Neuronal stem cell (in vitro differentiated cells): Measurements from ENCODE around the gene UQCRC1.

Source experiments
- DNase-seq: peaks from one replicate; pipeline ENCODE4 v3.0.0-alpha.2; 2013; ENCODE audit warnings: low spot score
- H2AFZ ChIP-seq: one replicate; pipeline ENCODE4 v1.6.1; 2013; ENCODE audit warnings: mild to moderate bottlenecking, low read length, inconsistent platforms
- H2AK5ac ChIP-seq: 2 replicates; pipeline ENCODE4 v1.6.1; 2013; ENCODE audit warnings: low read depth, mild to moderate bottlenecking, inconsistent platforms, low read length, moderate library complexity, mixed read lengths
- H2BK120ac ChIP-seq: 2 replicates; pipeline ENCODE4 v1.6.1; 2013; ENCODE audit warnings: low read depth, mild to moderate bottlenecking, inconsistent platforms, low read length, moderate library complexity, mixed read lengths
- H2BK12ac ChIP-seq: one replicate; pipeline ENCODE4 v1.6.1; 2013; ENCODE audit warnings: low read length, inconsistent platforms
- H2BK15ac ChIP-seq: 2 replicates; pipeline ENCODE4 v1.6.1; 2013; ENCODE audit warnings: mild to moderate bottlenecking, low read length, inconsistent platforms, mixed read lengths
- H2BK5ac ChIP-seq: one replicate; pipeline ENCODE4 v1.6.1; 2013; ENCODE audit warnings: inconsistent platforms, mild to moderate bottlenecking, low read length, moderate library complexity
- H3K14ac ChIP-seq: one replicate; pipeline ENCODE4 v1.6.1; 2013; ENCODE audit warnings: low read length, inconsistent platforms
- H3K18ac ChIP-seq: 2 replicates; pipeline ENCODE4 v1.6.1; 2013; ENCODE audit warnings: low read length, inconsistent platforms
- H3K23ac ChIP-seq: 2 replicates; pipeline ENCODE4 v1.6.1; 2013; ENCODE audit warnings: low read depth, mild to moderate bottlenecking, mixed read lengths, low read length, inconsistent platforms; ENCODE audit not compliant: poor library complexity
- H3K27ac ChIP-seq: replicated peaks from 3 replicates; pipeline ENCODE4 v1.5.1; 2013; ENCODE audit warnings: low read length, inconsistent platforms
- H3K27me3 ChIP-seq, 3 experiments: 2 replicates each; pipeline ENCODE4 v1.6.1; 2013; ENCODE audit warnings: low read length in 3 of 3, mild to moderate bottlenecking in 2 of 3, inconsistent platforms in 1 of 3, low read depth in 1 of 3, mixed read lengths in 1 of 3, moderate library complexity in 1 of 3; ENCODE audit not compliant: control insufficient read depth in 3 of 3, insufficient read depth in 3 of 3
- H3K36me3 ChIP-seq, 2 donors: replicated peaks in 1 of 2; 2 replicates each; pipeline ENCODE4 v1.6.1; 2013; ENCODE audit warnings: low read length in 2 of 2; ENCODE audit not compliant: control insufficient read depth in 2 of 2, insufficient read depth in 2 of 2
- H3K4ac ChIP-seq: 2 replicates; pipeline ENCODE4 v1.6.1; 2013; ENCODE audit warnings: inconsistent platforms, mild to moderate bottlenecking, low read length, moderate library complexity
- H3K4me1 ChIP-seq, 2 donors: 1 replicate in 1 of 2; 2 replicates in 1 of 2; pipeline ENCODE4 v1.6.1; 2013; ENCODE audit warnings: low read length in 2 of 2, low read depth in 1 of 2; ENCODE audit not compliant: control insufficient read depth in 2 of 2, insufficient read depth in 1 of 2
- H3K4me2 ChIP-seq: one replicate; pipeline ENCODE4 v1.6.1; 2013; ENCODE audit warnings: mild to moderate bottlenecking, low read length, inconsistent platforms; ENCODE audit not compliant: insufficient read depth, poor library complexity, severe bottlenecking
- H3K4me3 ChIP-seq, 2 donors: 2 replicates each; pipeline ENCODE4 v1.5.1; 2013; ENCODE audit warnings: low read length in 2 of 2, mild to moderate bottlenecking in 2 of 2, inconsistent platforms in 1 of 2, moderate library complexity in 1 of 2
- H3K79me1 ChIP-seq: one replicate; pipeline ENCODE4 v1.6.1; 2013; ENCODE audit warnings: low read depth, mild to moderate bottlenecking, inconsistent platforms, low read length, moderate library complexity
- H3K9ac ChIP-seq: one replicate; pipeline ENCODE4 v1.6.1; 2013; ENCODE audit warnings: mild to moderate bottlenecking, low read depth, low read length, inconsistent platforms; ENCODE audit not compliant: poor library complexity
- H3K9me3 ChIP-seq, 2 donors: replicated peaks in 1 of 2; 2 replicates each; pipeline versions ENCODE3 to v1.6.1; 2013; ENCODE audit warnings: low read length in 2 of 2, mild to moderate bottlenecking in 2 of 2, inconsistent platforms in 1 of 2, low read depth in 1 of 2, mixed read lengths in 1 of 2, moderate library complexity in 1 of 2; ENCODE audit not compliant: control insufficient read depth in 2 of 2, insufficient read depth in 1 of 2
- H4K8ac ChIP-seq: one replicate; pipeline ENCODE4 v1.6.1; 2013; ENCODE audit warnings: low read depth, mild to moderate bottlenecking, inconsistent platforms, low read length, moderate library complexity
- H4K91ac ChIP-seq: one replicate; pipeline ENCODE4 v1.6.1; 2013; ENCODE audit warnings: low read length, low read depth, mild to moderate bottlenecking, inconsistent platforms; ENCODE audit not compliant: poor library complexity
- WGBS, 2 donors: extraction: QIAGEN DNeasy Blood & Tissue Kit; methylation state at CpG; one replicate each; pipeline ENCODE4 v1.1.7; 2013; ENCODE audit warnings: missing lambda C conversion rate in 2 of 2, mixed read lengths in 1 of 2; ENCODE audit not compliant: insufficient read length in 2 of 2, insufficient replicate concordance in 1 of 2; ENCODE audit errors: extremely low coverage in 2 of 2; 5-methylcytosine and 5-hydroxymethylcytosine counted together

UQCRC1 gene

DNA sequence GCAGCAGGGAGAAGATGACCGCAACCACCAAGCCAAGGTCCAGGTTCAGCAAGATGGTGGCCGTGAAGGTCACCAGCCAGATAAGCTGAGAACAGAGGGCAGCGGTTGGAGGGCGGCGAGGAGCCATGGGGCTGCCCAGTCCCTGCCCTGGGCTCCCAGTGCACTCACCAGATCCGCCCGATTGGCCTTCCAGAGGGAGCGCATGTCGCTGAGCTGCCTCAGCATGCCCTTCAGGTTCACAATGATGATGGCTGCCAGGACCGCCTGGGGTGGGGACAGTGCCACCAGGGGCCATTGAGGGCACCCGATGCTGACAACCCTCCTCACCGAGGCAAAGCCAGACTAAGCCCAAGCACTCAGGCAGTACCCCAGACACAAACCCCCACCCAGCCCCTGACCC lies 20.4 kb upstream of the UQCRC1 start:
- Histone ChIP-seq H3K4me1 (peaks cover 5 to 8% of the 10 kb centered on the region in 2 donors), H3K27me3 (no peaks in the 10 kb centered on the region), H3K4ac (no peak overlapping the region), H3K9ac (no peak overlapping the region), H3K27ac (no peak overlapping the region), H2BK5ac (no peak overlapping the region), H2AK5ac (no peak overlapping the region), H3K4me2 (no peak overlapping the region), H3K79me1 (peaks cover 7% of the 10 kb centered on the region), H3K23ac (no peak overlapping the region), H3K18ac (peak overlapping the region; percentile 11), H3K4me3 (peak overlapping the region in 1 of 2 donors; percentile 42), H3K36me3 (peaks cover 66 to 87% of the 10 kb centered on the region in 2 donors), H2BK15ac (no peak overlapping the region), H2BK12ac (no peak overlapping the region), H4K91ac (no peak overlapping the region), H2AFZ (no peak overlapping the region), H3K14ac (no peak overlapping the region), H3K9me3 (no peaks in the 10 kb centered on the region), H2BK120ac (no peak overlapping the region), H4K8ac (no peak overlapping the region)
- DNase-seq: no peak
- WGBS, 2 donors: no CpG with 5 or more reads among the region's 12 CpGs

DNA sequence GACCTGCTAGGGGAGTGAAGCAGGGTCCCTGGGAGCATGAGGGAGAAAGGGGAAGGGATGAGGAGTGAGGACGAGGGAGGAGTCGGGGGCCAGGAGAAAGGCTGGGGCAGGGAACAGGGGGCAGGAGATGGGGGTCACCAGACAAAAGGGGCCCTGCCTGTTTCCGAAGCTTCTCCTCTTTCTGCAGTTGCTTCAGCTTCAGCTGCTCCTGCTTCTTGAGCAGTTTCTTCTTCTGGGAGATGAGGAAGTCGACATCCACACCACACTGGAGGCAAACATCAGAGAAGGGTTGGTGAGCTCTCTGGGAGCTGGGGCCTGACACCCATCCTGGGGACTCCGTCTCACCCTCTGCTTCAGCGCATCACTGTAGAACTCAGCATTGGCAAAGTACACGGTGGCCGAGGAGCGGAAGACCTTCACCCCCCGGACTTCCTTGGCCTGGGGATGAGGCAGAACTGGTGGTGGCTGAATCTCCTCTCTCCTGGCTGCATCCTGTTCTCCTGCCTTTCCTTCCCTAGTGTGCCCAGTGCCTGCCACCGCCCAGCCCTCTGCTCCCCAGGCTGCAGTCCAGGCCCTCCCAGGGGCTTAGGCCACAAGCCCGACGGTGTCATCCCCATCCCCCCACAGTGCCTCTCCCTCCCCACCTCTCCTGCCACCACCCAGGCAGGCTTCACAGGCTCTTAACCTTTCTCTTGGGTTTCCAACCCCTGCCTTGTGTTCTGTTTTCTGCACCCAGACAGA lies 19.0 kb upstream of the UQCRC1 start:
- H3K27me3 ChIP-seq: no peaks in the 10 kb centered on the region
- H3K27ac ChIP-seq: no peak overlapping the region
- H3K9me3 ChIP-seq: no peaks in the 10 kb centered on the region
- H4K8ac ChIP-seq: no peak overlapping the region
- H3K36me3 ChIP-seq: peaks cover 71 to 92% of the 10 kb centered on the region in 2 donors
- H3K18ac ChIP-seq: no peak overlapping the region
- H3K23ac ChIP-seq: no peak overlapping the region
- H3K79me1 ChIP-seq: peaks cover 5% of the 10 kb centered on the region
- H2BK5ac ChIP-seq: no peak overlapping the region
- H3K4me1 ChIP-seq: no peaks in the 10 kb centered on the region
- no peak overlapping the region for H2BK15ac ChIP-seq
- no peak overlapping the region for H2BK12ac ChIP-seq
- no peak overlapping the region for H3K4ac ChIP-seq
- no peak overlapping the region for H3K4me3 ChIP-seq
- no peak overlapping the region for H3K4me2 ChIP-seq
- H2BK120ac ChIP-seq: no peak overlapping the region
- H3K9ac ChIP-seq: peak overlapping the region; percentile 57
- H3K14ac ChIP-seq: no peak overlapping the region
- no CpG with 5 or more reads among the region's 13 CpGs for WGBS, 2 donors
- DNase-seq: no peak
- no peak overlapping the region for H2AK5ac ChIP-seq
- no peak overlapping the region for H4K91ac ChIP-seq
- no peak overlapping the region for H2AFZ ChIP-seq

DNA sequence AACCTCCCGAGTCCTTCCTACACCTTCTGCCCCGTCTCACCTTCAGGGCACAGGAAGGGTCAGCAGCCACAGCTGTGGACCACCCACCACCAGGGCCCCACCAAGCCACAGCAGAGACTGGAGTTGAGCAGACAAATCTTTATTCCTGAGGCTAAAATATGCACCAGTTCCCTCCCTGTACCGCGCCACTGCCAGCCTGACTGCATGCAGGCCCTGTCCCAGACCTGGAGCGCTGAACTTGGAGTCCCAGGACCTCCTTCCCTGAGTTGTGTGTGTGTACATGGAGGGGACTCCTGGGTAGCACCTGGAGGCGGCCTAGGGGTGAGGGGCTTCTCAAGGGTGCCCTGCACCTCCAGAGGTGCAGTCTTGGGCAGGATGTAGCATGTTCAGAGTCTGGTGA lies 16.2 kb upstream of the UQCRC1 start:
- WGBS, 2 donors: no CpG with 5 or more reads among the region's 6 CpGs
- Histone ChIP-seq H3K9ac (no peak overlapping the region), H3K23ac (no peak overlapping the region), H3K36me3 (peaks cover 45 to 78% of the 10 kb centered on the region in 2 donors), H3K27me3 (no peaks in the 10 kb centered on the region), H3K79me1 (peaks cover 2% of the 10 kb centered on the region), H3K27ac (no peak overlapping the region), H3K18ac (no peak overlapping the region), H3K4me3 (no peak overlapping the region), H2AFZ (no peak overlapping the region), H3K14ac (no peak overlapping the region), H3K4me1 (no peaks in the 10 kb centered on the region), H2BK5ac (no peak overlapping the region), H3K4me2 (no peak overlapping the region), H2AK5ac (no peak overlapping the region), H3K4ac (no peak overlapping the region), H3K9me3 (no peaks in the 10 kb centered on the region), H4K91ac (no peak overlapping the region), H2BK12ac (no peak overlapping the region), H2BK15ac (no peak overlapping the region), H2BK120ac (no peak overlapping the region), H4K8ac (no peak overlapping the region)
- no peak for DNase-seq

DNA sequence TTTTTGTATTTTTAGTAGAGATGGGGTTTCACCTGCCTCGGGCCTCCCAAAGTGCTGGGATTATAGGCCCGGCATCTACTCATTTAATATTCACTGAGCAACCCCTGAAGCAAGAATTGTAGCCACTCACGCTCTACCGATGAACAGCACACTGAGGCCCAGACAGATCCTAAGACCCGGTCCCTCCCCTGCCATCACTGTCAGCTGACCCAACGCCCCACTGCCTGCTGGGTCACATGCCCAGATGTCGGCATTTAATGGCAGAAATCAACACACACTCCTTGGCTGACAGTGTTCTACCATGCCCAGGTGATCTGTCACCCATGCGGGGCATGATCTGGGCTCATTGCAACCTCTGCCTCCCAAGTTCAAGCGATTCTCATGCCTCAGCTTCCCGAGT lies 15.3 kb upstream of the UQCRC1 start:
- peaks cover 2% of the 10 kb centered on the region for H3K79me1 ChIP-seq
- no peak overlapping the region for H3K4me2 ChIP-seq
- H2AFZ ChIP-seq: no peak overlapping the region
- peaks cover 42 to 78% of the 10 kb centered on the region in 2 donors for H3K36me3 ChIP-seq
- no peak overlapping the region for H3K9ac ChIP-seq
- no peak overlapping the region for H2BK5ac ChIP-seq
- H2AK5ac ChIP-seq: no peak overlapping the region
- DNase-seq: no peak
- no peak overlapping the region for H4K8ac ChIP-seq
- H3K4ac ChIP-seq: no peak overlapping the region
- H2BK12ac ChIP-seq: no peak overlapping the region
- WGBS, 2 donors: no CpG with 5 or more reads among the region's 10 CpGs
- peak overlapping the region; percentile 81 for H3K23ac ChIP-seq
- no peak overlapping the region for H4K91ac ChIP-seq
- H3K18ac ChIP-seq: peak overlapping the region; percentile 13
- H3K27ac ChIP-seq: no peak overlapping the region
- H3K4me3 ChIP-seq: peak overlapping the region in 1 of 2 donors; percentile 30
- peaks cover 0 to 3% of the 10 kb centered on the region in 2 donors for H3K4me1 ChIP-seq
- H2BK15ac ChIP-seq: no peak overlapping the region
- H3K27me3 ChIP-seq: no peaks in the 10 kb centered on the region
- no peak overlapping the region for H3K14ac ChIP-seq
- no peaks in the 10 kb centered on the region for H3K9me3 ChIP-seq
- H2BK120ac ChIP-seq: no peak overlapping the region
